Activated CD4-positive, CD25-positive, alpha-beta regulatory T cell treated with anti-CD3 and anti-CD28 coated beads, Interleukin-2, amount 50 U/mL, for 72 hours (primary cell): ENCODE results near the gene FAM43A.

Experiments used
- DNase-seq: peaks from one replicate; pipeline ENCODE4 v3.0.0; 2021

Gene FAM43A, protein sequence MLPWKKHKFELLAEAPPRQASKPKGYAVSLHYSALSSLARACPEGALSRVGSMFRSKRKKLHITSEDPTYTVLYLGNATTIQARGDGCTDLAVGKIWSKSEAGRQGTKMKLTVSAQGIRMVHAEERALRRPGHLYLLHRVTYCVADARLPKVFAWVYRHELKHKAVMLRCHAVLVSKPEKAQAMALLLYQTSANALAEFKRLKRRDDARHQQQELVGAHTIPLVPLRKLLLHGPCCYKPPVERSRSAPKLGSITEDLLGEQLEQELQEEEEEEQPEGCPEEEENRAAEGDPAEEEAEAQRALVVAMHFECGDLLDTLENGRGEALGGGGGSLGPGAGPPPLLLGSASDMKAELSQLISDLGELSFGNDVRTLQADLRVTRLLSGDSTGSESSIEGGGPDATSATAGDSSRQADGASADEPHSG

DNA sequence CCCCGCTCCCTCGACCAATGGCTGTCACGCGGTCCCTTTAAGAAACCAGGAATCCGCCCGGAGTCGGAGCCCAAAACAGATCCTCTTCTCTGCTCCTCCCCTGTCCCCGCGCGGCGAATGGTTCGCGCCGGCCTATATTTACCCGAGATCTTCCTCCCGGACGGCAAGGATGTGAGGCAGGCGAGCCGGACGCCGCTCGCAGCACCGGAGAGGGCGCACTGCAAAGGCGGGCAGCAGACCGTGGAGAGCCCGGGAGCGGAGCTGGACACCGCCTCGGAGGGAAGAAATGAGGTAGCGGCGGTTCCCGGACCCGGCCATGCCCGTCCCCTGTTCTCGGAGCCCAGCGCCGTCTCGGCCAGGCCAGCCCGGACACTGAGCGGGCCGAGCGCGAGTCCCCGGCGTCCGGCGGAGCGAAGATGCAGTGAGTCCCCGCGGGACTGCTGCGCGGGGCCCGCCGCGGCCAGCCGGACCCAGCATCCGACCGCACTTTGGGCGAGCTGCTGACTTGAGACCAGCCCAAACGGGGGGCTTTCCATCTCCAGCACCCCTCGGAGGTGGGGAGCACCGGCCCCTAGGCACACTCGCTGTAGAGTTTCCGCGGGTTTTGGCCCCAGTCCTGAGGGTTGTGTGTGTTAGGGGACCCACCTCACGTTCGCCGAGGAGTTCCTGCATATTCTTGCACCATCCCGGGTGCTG lies at the start of gene FAM43A:
Gene FAM43A, plus strand, starts transcription at position 166 of the 696 bp plus-strand sequence. CDS start 944 bp downstream, outside the sequence.
- DNase-seq, result peak; percentile 80

DNA sequence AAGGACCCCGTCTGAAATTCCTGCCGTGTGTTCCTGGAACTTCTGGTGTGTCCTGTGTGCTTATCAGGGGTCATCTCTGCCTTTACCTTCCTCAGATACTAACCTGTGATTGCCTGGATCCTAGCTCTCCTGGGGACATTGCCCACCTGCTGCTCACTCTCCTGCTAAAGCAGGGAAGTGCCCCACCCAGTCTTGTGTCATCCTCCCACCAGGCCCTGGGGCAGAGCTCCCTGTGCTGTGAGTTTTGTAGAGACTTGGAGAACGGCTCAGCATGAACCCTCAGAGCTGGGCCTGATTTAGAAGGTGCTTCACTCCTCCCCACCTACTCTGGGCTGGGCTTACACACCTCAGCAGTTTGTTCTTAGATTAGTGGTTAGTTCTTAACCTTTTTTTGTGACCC lies 48.6 kb upstream of the FAM43A start:
- DNase-seq, result no peak

DNA sequence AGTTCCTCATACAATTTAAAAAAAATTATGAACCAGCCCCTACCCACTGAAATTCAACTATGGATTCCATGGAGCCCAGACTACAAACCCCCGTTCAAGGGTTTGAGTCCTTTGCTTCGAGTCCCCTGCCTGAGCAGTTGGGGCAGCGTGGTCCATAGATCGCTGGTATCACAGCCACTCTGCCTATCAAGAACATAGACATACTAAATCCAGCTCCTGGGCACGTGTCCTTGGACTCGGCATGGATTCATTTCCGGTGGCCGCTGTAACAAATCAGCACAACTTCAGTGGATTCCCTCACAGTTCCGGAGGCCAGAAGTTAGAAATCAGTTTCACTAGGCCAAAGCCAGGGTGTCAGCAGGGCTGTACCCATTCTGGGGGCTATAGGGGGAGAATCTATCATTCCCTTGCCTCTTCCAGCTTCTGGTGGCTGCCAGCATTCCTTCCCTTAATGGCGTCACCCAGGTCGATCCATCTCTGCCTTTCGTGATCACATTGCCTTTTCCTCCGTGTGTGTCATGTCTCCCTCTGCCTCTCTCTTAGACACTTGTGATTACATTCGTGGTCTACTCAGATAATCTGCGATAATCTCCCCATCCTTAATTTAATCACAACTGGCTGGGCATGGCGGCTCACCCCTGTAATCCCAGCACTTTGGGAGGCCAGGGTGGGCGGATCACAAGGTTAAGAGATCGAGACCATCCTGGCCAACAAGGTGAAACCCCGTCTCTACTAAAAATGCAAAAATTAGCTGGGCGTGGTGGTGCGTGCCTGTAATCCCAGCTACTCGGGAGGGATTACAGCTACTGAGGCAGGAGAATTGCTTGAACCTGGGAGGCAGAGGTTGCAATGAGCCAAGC lies 47.9 kb upstream of the FAM43A start:
- DNase-seq, result no peak

DNA sequence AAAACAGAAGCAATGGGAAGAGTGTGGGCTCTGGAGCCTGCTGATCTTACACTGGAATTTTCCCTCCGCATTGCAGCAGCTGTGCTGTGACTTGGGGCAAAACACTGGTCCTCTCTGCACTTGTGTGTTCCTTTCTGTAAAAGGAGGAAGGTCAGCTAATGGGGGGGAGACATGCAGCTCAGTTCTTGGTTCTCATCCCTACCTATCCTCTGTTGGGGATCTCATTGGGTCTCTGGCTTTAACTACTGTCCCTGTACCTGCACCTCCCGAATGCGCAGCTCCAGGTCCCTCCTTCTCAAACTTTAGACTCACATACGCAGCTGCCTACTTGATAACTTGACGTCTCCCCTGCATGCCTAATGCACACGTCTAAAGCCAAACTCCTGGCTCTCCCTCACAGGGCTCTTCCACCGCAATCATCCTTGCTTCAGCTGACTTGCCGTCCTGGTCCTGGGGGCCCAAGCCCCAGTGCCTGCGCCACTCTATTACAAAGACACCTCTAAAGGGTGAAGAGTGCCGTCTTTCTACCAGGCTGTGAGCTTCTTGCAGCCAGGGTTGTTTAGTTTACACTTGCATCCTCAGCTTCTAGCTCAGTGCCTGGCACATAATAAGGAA lies 46.6 kb upstream of the FAM43A start:
- DNase-seq, result no peak

DNA sequence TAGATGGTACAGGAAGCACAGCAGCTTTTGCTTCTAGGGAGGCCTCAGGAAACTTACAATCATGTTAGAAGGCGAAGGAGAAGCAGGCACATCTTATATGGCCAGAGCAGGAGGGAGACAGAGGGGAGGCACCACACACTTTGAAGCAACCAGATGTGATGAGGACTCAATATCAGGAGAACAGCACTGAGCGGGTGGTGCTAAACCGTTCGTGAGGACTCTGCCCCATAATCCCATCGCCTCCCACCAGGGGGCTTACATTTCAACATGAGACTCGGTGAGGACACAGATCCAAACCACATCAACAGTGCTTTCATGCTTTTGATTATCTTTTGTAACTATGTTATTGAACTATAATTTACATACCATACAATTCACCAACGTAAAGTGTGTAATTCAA lies 44.9 kb upstream of the FAM43A start:
- no peak for DNase-seq

DNA sequence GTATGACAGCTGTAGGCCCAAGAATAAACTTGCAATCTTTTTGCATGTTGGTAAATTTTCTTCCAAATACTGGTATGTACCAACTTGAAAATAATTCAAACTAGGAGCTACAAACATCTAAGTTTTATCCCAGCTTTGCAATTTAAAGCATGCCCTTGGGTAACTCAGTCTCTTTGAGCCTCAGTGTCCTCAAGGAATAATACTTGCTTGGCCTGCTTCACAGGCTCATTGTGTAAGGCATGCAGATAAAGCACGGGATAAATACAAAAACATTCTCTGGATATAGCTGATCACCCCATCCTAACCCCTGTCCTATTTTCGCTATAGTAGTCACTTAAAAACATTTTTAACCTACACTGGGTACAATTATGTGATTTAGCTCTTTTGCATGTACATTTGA lies 42.9 kb upstream of the FAM43A start:
- no peak for DNase-seq

DNA sequence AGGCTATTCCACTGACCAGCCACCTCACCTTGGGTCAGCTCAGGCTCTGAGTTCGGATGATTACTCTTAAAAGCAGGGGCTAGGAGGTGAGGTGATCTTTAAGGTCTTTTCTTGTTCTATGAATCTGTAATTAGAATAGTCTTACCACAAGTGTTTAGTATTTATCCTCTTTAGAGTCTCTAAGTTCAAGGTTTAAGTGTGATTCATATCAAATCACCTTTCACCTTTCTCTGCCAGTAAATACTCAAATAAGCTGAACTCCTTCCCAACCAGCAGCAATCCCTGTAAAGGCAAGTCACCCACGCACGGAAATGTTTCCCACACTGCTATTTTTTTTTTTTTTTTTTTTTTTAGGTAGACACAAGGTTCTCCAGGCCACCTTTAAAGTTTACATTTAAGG lies 37.9 kb upstream of the FAM43A start:
- DNase-seq, result no peak

DNA sequence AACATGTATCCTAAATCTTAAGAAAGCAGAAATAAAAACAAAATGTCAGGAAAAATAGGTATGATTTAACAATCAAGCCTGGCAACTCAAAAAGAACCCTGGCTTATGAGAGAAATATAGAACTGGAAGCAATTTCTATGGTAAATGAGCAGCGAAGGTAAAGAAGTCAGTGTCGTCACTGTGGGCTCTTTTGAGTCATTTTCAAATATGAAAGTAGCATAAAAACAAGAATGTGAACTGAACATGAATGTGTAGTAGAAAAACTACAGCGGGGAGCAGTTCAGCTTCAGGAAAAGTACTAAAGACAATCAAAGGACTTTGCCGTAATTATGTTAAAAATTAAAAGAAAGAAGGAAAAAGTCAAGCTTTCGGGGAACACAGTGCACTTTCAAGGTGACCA lies 31.2 kb upstream of the FAM43A start:
- no peak for DNase-seq

DNA sequence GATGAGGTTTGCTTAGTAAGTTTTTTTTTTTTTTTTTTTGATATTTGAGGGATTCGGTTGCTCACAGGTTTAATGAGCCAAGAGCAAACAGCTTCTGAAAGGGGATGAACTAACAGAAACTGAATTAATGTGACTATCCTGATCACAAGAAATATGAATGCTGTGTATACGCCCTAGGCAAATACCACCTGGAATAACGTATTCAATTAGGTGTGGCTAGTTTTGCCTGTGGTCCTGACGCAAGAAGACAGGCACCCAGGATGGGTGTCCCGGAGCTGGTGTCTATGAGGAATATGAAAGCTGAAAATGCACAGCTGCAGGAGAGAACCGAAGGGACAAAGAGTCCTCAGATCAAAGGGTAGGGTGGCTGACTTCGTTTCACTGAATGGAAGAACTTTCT lies 28.2 kb upstream of the FAM43A start:
- no peak for DNase-seq

DNA sequence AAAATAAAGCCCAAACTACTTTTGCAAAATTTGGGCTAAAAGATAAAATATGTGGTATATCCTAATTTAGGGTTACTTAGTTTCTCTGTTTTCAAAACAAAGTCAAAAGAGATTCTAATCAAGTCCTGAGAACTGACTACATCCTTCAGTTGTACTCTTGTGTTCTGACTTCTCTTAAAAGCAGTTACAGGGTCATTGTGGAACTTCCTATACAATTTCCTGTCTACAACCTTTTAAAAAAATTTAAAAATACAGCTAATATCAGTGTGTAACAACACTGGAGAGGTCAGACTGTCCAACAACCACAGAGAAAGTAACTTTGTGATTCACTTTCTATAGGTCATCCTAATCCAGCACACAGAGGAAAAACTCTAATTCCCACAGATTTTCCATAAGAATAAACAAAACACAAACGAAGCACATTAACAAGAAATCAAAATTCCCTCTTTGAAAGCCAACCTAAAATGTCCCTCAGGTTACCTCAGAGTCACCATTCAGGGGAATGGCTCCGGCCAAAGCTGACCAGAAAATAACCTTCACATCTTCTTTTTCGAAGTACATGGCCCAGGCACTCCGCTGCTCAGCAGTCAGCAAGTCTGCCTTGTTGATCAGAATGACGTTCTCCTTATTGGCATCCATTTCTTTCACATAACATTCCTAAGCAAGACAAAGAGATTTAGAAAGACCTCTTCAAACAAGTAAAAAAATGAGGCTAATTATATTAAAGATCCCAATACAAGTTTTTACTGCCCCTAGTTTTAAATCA lies 27.0 kb upstream of the FAM43A start:
- no peak for DNase-seq

DNA sequence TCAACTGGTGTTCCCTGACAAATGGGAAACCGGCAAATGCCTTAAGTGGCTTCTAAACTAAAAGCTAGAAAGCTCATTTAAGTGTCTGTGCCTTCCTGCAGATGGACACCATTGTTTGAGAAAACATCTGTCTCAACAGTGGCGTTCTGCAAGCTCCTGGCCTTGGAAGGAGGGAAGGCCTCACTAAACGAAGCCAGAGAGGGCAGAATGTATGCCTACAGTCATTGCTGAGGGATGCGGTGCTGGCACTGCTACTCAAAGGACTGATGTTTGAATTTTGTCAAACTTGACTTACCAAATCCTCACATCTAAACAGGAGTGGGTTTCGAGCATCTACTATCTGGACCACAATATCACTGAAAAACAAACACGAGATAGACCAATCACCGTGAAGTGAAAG lies 25.9 kb upstream of the FAM43A start:
- no peak for DNase-seq

DNA sequence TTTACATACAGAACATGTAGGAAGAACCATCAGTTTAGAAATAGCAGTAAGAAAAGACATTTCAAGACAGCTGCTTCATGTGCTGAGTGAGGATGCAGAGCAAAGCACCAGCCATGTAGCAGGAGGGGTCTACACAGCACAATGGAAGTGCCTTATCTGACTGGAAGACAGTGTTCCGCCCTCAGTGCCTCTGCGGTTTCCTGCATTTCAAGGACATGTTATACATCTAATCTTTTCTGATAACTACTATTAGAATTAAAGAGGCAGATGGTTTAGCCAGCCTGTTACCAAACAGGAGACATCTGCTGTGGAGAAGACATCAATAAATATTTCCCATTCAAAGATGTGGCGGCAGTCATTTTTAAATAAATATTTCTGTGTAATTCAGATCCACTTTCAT lies 24.3 kb upstream of the FAM43A start:
- DNase-seq, result no peak

DNA sequence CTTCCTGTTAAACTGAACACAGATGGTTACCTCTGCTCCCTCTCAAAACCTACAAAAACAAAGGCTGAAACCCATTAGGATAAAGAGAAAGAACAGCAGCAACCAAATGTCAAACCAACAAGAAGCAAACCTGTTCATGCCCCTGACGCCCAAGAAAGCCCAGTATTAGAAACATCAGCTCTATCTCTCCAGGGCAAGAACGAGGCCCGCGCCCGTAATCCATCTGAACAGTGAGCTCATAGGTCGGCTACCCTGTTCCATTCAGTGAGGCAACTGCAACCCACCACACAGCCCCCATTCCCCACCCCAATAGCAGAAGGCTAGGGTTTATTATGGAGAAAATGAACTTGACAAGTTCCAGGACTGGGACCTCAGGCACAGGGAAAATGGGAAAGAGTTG lies 23.7 kb upstream of the FAM43A start:
- DNase-seq, result no peak

DNA sequence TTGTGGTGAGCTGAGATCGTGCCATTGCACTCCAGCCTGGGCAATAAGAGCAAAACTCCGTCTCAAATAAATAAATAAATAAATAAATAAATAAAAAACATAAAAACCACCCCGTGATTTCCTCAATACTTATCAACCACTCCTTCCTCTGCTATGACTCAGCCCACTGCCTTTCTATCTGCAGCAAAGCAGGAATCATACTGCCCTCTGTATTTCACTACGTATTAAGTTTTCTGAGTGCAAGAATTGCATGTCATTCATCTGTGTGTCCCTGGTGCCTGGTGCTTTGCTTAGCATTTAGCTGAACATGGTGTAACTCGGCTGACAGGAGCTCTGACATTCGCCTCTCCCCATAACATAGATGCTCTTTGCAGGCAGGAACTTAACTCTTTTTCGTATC lies 20.8 kb upstream of the FAM43A start:
- DNase-seq, result no peak

DNA sequence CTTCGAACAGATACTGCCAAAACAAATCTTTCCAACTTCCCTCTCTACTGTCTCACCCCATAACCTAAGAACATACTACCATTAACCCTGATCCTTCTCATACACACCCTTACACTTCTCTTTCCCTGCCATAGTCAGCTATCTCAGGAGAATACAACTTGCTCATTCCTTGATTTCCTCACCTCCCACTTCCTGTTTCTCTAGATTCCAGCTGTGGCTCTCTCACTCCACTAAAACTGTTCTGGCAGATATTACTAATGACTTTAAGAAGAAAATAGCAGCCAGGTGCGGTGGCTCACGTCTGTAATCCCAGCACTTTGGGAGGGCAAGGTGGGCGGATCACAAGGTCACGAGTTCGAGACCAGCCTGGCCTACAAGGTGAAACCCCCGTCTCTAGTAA lies 18.3 kb upstream of the FAM43A start:
- no peak for DNase-seq

DNA sequence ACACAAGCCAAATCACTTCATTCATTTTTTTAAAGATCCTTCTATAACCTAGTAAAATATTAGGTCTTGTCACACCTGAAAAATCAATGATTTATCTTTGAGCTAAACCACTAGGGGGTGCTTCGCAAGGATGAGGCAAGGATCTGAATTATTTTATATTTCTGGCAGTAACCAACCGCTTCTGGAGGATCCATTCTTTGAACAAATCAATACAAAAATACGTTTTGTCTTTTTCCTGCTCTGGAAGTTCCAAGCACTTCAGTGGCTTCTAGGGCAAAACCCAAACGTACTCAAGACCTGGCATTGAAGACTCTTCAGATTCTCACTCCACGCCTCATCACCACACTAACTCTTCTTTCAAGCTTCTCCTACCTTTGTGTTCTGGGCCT lies 14.2 kb upstream of the FAM43A start:
- no peak for DNase-seq

DNA sequence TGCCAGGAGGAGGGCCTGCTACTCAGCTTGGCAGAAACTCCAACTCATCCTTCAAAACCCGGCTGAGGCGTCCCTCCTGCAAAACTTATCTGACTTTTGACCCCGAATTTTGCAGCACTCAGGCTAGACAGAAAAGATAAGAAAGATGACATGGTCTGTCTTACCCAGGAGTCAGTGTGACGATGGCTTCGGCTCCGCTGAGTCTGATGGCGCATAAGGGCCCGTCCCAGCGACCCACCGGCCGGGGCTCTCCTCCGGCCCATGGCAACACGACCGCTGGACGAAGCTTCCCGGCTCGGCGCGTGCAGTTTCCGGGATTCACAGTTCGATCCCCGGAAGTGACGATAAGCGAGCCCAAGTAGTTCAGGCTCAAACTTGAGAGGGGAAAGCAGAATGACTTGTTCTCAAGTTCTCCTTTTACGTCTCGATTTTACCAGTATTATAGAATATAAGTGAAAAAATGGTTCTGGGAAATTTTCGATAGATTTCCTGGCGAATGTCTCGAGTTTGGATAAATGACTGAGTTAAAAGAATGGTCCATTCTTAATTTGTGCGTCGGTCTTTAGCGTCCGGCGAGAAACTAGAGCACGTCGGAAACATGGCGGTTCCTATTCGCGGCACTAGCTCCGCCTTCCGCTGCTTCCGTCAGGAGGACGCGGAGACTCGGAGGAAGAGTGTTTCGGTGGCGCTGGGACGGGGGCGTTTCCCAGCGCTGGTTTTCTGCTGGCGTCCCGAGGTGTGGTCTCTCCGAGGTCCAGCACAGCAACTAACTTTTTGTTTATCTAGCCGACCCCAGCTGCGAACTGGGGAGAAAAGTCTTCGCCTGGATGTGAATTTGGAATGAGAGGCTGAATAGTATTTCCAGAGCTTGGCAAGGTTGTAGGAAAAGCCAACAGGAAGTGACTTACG lies 13.5 kb upstream of the FAM43A start, which contains the start of gene LSG1:
Gene LSG1, minus strand, starts transcription at position 292 of the 909 bp plus-strand sequence. Its CDS starts 29 bp downstream, at position 263.
- peak; percentile 84 for DNase-seq

DNA sequence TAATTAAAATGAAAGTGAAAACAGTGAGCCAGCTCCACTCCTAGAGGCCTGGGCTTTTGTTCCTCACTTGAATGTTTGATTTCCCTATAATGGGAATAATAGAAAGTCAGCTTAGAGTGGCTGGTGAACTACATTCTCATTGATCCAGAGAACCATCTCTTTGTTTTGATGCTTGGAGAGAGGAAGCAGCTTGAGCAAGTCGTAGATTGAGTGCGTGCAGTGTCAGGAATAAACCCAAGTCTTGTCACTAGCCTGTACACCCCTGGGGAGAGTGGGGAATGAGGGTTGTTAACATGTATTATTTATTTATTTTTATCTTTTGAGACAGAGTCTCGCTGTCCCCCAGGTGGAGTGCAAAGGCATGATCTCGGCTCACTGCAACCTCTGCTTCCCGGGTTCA lies 12.8 kb upstream of the FAM43A start:
- no peak for DNase-seq

DNA sequence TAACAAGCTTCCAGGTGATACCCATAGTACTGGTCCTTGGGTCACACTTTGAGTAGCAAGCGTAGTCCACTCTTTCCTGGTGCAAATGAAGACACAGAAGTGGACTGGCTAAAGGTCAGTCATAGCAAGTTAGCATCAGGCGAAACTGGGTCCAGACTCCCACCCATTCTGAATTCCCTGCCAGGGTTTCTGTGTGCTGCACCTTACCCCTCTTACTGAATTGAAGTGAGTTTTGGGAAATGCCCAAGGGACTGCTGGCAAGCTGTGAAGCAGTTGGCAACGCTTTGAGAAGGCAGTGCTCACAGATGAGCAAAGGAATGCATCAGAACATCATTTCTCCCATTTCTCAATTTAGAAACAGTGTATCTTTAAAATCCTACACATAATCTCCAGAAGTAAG lies 11.9 kb upstream of the FAM43A start:
- DNase-seq, result no peak

DNA sequence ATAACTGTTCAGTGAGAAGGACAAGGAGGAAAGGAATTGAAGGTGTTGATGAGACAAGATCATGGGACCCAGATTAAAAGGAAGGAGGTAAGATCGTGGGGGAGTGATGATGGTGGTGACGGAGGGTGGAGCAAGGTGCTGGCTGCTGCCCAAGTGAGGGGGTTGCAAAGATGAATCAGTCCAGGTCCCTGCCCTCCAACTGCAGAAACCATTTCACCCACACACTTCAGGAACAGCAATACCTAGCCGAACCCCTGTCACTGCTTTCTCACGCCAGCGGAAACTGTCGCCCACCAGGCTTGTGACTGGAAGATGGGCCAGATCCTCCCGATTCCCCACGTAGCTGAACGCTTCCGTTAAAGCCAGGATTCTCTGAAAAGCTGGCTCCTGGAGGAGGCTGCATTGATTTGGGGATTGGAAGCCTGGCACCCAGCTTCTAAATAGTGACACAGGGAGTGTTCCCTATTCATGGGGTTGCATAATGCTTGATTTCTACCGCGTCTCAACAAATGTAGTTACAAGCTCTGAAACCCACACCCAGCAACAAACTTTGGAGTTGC lies 10.5 kb upstream of the FAM43A start:
- no peak for DNase-seq

DNA sequence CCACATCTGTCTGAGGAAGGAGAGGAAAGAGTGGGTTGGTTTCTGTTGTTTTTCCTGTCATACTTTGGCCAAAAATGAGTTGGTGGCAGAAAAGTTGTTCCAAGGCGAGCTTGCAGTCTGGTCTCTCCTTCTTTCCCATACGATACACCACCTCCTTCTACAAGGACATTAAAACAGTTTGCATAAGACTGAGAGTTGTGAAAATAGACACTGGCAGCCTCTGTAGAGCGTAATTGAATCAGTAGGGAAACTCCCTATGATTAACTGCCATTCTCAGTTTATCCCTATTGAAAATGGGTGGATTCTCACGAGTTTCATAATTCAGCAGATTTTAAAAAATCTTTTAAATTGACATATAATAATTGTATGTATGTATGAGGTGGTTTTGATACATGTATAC lies 10.0 kb upstream of the FAM43A start:
- DNase-seq, result no peak
